AG09319 (cell line): Measurements from ENCODE around the gene CD248.

Source experiments
- DNase-seq: peaks from one replicate; pipeline ENCODE4 v3.0.0-alpha.2; 2010; ENCODE audit warnings: low read depth; ENCODE audit errors: extremely low read depth
- TF ChIP-seq, protein P1 (sequence below): IDR thresholded peaks from 2 replicates; pipeline ENCODE4 v1.5.1; 2011; ENCODE audit warnings: low read depth, mild to moderate bottlenecking, inconsistent platforms, low read length, moderate library complexity

CD248 gene

DNA sequence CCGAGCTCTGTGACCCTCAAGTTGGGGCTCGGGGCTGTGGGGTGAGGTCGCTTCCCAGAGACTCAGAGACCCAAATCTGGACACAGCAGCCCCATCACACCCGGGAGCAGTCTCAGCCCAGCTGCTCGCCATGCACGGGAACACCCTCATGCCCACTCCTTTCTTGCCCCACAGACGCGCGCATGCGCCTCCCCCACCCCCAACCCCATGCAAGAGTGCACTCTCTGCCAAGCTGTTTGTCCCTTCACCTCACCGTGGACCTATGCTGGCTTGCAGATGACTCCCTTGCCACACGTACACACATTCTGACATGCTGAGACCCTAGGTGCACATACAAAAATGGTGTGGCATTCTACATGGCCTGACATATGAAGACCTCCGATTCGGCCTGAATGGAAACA is 478 bp upstream of the CD248 start:
- TF ChIP-seq, protein P1, sequence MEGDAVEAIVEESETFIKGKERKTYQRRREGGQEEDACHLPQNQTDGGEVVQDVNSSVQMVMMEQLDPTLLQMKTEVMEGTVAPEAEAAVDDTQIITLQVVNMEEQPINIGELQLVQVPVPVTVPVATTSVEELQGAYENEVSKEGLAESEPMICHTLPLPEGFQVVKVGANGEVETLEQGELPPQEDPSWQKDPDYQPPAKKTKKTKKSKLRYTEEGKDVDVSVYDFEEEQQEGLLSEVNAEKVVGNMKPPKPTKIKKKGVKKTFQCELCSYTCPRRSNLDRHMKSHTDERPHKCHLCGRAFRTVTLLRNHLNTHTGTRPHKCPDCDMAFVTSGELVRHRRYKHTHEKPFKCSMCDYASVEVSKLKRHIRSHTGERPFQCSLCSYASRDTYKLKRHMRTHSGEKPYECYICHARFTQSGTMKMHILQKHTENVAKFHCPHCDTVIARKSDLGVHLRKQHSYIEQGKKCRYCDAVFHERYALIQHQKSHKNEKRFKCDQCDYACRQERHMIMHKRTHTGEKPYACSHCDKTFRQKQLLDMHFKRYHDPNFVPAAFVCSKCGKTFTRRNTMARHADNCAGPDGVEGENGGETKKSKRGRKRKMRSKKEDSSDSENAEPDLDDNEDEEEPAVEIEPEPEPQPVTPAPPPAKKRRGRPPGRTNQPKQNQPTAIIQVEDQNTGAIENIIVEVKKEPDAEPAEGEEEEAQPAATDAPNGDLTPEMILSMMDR = no peak
- DNase-seq = no peak

DNA sequence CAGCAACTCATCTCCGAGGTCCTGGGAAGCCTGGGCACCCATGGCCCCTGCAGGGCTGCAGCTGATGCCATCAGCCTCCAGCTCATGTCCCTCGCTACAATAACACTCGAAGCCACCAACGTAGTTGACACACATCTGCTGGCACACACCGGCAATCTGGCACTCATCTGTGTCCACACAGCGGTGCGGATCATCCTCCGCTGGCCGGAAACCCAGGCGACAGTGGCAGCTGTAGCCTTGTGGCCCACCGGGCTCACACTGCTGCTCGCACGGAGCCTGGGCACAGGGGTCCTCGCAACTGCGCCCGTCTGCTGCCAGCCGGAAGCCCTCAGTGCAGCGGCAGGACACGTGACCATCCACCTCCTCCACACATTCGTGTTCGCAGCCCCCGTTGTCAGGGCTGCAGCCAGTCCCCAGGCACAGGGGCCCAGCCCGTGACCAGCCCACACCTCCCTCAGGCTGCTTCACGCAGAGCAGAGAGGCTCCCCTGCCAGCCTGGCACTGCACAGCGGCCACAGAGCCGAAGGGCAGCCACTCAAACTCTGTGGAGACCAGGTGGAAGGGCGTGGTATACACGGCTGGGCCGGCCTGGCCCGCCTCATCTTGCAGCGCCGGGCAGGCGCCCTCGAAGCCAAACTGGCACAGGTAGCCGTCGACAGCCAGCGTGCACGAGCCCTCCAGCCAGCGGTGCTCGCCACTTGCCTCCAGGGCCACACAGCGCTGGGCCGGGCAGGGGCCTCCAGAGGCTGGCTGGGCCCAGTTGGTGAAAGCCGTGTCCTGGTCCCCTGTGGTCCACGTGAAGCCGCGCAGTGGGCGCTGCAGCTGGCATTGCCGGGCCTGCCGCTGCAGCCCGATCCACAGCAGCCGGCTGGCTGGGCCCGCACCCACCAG is 678 bp downstream of the CD248 start:
- no peak for DNase-seq
- TF ChIP-seq, protein P1 = no peak

DNA sequence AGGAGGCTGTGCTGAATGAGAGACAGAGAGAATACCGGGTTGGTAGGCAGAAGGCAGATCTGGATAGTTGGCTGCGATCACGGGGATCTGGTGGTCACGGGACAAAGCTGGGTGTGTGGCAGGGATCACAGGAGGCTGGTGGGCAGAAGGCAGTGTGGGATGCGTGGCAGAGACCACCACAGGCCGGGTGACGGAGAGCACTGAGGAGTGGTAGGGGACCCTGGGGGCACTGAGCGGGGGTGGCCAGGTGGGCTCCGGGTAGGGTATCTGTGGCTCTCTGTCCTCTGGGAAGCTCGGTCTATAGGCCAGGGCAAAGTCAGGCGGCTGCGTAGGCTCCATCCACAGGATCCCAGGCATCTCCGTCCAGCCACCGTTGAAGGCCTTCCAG is 1.4 kb downstream of the CD248 start:
- TF ChIP-seq, protein P1 = no peak
- no peak for DNase-seq

DNA sequence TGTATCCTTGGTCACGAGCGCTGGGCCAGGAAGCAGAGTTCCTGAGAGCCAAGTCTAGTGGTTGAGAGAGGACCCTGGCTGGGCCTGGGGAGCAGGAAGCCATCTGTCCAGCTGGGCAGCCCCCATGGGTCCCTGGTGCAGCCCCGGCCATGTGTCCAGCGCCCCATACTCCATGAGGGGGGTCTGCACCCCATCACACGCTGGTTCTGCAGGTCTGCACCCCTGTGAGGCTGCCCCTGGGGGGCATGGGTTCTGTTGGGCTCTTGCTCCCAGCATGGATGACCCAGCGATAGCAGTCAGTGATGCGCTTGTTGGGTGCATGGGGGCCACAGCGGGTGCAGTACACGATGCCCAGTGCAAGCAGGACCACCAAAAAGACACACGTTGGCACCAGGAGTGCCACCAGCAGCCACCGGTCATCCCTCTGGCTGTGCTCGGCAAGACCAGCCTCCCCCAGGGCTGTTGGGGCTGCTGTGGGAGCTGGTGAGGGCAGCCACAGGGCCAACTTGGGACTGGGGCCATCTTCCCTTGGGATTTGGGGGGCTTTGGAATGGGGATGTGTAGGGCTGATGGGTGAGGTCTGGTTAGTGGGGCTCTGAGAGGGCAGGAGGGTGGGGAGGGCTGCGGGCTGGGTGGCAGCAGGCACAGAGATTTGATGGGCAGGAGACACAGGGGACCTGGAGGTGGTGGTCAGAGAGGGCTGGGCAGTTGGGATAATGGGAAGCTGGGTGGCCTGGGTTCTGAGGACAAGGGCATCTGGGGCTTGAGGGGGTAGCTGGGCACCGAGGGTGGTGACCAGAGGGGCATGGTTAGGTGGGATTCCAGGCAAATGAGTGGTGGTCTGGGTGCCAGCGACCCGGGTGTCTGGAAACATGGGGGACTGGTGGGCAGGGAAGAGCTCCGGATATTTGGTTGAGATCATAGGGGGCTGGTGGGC is 2.0 kb downstream of the CD248 start:
- no peak for DNase-seq

DNA sequence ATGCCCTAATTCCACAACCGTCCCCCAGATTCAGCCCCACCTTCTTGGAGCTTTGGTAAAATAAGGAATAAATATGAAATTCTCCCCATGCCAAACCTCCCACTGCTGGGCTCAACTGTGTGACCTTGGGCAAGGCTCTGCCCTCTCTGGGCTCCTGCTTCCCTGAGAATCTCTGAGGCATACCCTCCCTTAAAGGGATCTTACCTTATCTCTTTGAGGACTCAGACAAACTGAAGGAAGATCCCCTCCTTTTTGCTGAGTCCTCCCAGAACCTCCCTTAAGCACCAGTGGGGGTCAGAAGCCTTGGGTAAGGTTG is 2.7 kb downstream of the CD248 start:
- TF ChIP-seq, protein P1 = no peak
- DNase-seq = no peak

More for the DNA sequence above, 2.0 kb downstream of the CD248 start:
- TF ChIP-seq, protein P1 = no peak

DNA sequence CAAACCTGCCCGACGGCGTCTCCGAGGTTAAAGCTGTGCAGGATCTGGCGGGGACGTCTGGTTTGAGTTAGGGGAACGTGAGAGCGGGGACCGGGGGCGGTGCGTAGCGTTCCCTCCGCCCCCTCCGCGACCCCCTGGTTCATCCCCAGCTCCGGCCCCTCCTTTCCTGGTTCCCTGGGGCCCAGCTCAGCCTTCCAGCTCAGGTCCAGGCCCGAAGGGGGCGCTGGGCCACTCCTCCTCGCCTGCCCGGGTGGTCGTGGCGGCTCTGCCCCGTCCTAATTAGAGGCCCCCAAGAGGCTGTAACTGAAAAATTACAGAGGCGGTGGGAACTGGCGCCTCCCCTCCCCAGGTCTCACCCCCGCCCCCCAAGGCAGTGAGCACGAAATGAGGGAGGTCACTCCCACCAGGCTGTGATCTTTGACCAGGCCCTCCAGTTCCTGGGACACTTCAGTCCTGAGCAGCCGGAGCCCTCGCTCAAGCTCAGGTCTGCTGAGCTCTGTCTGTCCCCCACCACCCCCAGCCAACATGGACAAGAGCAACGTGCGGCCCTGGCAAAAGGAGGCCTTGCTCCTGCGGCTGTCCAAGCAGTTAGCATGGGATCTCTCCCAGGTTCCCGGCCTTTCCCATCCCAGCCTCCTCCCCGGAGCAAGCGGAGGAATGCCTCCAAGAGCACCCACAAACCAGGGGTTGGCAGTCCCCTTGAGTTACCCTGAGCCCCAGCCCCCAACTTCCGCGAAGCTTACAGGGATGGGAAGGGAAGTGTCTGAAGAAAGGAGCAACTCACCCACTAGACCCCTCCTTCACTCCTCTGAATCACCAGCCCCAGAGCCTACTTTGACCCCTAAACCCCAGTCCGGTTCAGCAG is 3.3 kb downstream of the CD248 start:
- no peak for DNase-seq
- TF ChIP-seq, protein P1 = peak; percentile 47
